Thyroid gland (tissue), 4 donors: Measurements from ENCODE around the gene MAGEA9B.

Experiments
- POLR2A ChIP-seq, 2 donors: fragments of 450-650 bp; IDR thresholded peaks; one replicate each; pipeline ENCODE4 v1.6.1; 2017; ENCODE audit warnings: antibody characterized with exemption in 2 of 2, mild to moderate bottlenecking in 2 of 2, moderate library complexity in 1 of 2
- TF ChIP-seq, protein P1 (sequence below), 6 experiments: fragments of 200-600 bp in 3 of 6; fragments of 450-650 bp in 3 of 6; sonication (generic) in 3 of 6; IDR thresholded peaks; one replicate each; pipeline ENCODE4 v1.5.1; 2016 to 2019; ENCODE audit warnings: antibody characterized with exemption in 6 of 6, mild to moderate bottlenecking in 2 of 6, inconsistent platforms in 1 of 6, moderate library complexity in 1 of 6

DNA sequence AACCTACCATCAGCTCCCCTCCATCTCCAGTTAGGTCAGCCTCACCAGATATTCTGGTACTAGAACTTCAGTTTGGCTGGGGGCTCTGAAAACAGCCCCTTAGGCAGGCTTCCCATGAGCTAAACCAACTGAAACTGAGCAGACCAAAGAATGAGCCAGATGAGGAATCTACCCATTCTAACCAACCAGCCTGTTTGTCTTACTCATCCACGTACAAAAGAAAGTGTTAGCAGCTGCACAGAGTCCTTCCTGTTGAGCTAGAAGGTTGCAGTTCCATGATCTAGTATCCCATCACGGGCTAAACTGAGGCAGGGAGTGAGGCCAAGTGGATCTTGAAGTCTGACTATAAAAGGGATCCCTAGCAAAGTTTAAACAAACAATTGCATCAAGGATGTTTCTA lies 17.5 kb downstream of the MAGEA9B start:
- TF ChIP-seq, protein P1, sequence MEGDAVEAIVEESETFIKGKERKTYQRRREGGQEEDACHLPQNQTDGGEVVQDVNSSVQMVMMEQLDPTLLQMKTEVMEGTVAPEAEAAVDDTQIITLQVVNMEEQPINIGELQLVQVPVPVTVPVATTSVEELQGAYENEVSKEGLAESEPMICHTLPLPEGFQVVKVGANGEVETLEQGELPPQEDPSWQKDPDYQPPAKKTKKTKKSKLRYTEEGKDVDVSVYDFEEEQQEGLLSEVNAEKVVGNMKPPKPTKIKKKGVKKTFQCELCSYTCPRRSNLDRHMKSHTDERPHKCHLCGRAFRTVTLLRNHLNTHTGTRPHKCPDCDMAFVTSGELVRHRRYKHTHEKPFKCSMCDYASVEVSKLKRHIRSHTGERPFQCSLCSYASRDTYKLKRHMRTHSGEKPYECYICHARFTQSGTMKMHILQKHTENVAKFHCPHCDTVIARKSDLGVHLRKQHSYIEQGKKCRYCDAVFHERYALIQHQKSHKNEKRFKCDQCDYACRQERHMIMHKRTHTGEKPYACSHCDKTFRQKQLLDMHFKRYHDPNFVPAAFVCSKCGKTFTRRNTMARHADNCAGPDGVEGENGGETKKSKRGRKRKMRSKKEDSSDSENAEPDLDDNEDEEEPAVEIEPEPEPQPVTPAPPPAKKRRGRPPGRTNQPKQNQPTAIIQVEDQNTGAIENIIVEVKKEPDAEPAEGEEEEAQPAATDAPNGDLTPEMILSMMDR (IDR thresholded peaks at IDR 0.05), result no peak
- no peak for TF ChIP-seq POLR2A (IDR thresholded peaks at IDR 0.05)
